SK-MEL-5 (cell line): ENCODE data around the gene FAM193A. TPM values are rescaled to one million over a fixed set of nuclear protein-coding genes. Genes with fewer than 3 reads are reported as not detected.
"Not testable (repeated sequence)": the region's sequence is repeated elsewhere in the genome, so short reads cannot be mapped to it uniquely, and the experiment has no call there.

Experiments used
- DNase-seq: peaks from one replicate; pipeline ENCODE4 v3.0.0-alpha.2; 2016; ENCODE audit warnings: low read depth, low spot score
- in situ Hi-C: cut with HindIII; loops from 2 replicates; pipeline ENCODE4 v1.10.0; 2016; ENCODE audit warnings: low sequenced_read_pairs, high pct_unique_total_duplicates, low pct_unique_long_range_greater_than_20kb
- total RNA-seq: library from RNA; depleted of rRNA; stranded (reverse); fragments of >200 nt; shearing (Covaris generic); gene quantifications from 2 replicates; pipeline ENCODE4 v1.2.3, GENCODE V29; 2014

The FAM193A gene
- total RNA-seq, 1 experiment from 2014 or later, result 6.3 TPM

DNA sequence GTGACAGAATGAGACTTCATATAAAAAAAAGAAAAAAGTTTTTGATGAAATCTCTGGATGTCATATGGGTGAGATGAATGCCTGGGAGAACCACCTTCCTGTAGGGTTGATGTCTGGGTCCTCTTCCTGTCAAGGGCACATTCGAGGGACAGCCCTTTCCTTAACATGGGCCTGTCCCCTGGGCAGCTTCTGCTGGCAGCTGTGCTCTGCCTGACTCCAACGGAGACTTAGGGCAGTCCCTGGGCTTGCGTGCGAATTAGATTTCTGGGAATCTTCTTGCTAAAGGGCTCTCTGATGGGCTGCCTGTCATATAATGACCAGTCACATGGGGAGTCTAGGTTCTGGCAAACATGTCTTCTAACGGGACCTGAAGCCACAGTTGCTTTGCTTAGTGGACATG, 179.0 kb downstream of the FAM193A start:
- DNase-seq, result no peak
- in situ Hi-C loops, result no loop called here

DNA sequence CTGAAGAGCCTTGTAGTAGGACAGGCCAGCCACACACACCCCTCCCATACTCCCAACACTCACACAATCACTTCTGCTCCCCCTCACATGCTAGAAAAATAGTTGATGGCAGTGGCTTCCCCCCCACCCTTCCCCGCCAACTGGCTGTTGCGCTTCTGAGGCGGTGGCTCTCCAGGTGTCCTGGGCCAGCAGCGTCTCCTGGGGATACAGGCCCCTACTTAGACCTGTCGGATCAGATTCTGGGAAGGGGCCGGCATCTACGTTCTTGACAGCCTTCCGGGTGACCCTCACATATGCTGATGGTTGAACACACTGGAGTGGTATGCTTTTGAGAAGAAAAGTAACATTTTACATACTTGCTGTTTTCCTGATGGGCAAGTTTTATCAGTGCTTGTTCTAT, 179.8 kb downstream of the FAM193A start:
- no peak for DNase-seq
- in situ Hi-C loops, result no loop called here

DNA sequence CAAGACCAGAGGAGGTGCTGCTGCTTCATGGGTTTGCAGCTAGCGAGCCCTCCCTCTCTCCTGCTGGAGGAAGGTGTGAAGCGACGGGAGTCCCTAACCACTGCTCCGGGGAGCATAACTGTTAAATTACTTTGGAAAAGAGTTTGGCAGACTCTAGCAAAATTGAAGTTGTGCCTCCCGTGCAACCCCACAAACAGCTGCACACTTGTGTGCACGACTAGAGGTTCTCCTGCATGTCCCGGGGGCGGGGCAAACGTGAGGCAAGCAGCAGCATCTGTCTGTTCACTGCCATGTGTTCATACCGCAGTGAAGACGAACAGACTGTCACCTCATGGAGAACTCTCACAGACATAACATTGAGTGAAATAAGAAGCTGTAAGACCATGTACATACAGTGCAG, 185.1 kb downstream of the FAM193A start:
- DNase-seq, result no peak
- in situ Hi-C loops, result no loop called here

DNA sequence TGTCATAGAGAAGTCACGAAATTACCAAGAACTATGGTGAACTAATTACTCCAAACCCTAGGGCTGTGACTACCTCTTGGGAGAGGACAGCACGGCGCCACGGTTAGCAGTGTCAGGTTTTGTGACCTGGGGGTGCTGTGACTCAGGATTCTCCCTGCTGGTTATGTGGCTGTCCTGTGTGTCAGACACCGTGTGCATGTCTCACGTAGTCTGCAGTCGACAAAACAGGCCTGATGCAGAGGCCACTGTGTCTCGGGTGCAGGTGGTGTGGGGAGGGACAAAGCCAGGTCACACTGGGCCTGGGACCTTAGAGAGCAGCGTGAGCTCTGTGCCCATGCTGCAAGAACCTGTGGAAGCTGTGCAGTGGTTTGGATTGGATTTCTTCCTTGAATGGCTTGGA, 185.6 kb downstream of the FAM193A start:
- no peak for DNase-seq
- in situ Hi-C loops, result no loop called here

GRCh38 chr4:2723751-2724150, 187.3 kb downstream of the FAM193A start:
- in situ Hi-C loops, result no loop called here
- no peak for DNase-seq

DNA sequence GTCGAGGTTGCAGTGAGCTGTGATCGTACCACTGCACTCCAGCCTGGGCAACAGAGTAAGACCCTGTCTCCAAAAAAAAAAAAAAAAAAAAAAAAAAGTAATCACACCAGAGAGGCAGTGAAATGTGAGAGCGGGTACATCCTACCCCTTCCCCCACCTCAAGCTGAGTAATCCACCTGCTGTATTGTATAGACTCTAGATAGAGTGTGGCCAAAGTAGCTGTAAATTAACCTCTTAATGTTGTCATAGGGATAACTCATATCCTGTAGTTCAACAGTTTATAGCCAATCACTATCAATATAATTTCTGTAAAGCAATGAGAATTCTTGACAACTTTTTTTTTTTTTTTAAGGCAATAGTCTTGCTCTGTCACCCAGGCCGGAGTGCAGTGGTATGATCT, 188.9 kb downstream of the FAM193A start:
- in situ Hi-C loops, result no loop called here
- no peak for DNase-seq

GRCh38 chr4:2726881-2727280, 190.4 kb downstream of the FAM193A start:
- in situ Hi-C loops, DNase-seq: not testable (repeated sequence)

GRCh38 chr4:2728221-2728620, 191.8 kb downstream of the FAM193A start:
- DNase-seq, result no peak
- in situ Hi-C loops, result no loop called here

DNA sequence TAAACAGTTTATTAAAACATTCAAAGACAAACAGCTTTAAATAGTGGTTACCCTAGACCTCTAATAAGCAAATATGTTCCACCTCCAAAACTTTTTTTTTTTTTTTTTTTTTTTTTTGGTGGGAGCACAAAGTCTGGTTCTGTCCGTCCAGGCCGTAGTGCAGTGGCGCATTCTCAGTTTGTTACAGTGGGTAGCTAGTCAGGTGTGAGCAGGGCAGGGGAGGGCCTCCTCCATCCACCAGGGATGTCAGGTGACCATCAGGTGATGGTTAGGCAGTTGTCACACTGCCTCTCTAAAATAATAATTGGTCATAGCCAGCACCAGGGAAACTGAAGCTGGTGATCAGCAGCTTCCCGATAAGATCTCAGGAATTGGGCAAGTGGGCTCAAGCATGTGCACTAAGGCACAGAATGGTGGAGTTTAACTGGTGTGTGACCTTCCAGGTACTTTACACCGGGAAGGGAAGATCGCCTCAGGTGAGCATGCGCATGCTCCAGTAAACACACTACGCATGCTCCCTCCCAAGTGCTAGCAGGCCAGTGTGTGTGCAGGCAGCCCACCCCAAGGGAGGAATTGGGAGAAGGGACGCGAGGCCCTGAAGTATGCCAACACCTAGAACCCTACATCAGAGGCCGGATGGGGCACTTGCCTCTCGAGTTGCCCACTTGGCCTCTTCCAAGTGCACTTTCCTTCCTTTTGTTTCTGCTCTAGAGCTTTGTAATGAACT, 192.5 kb downstream of the FAM193A start:
- DNase-seq, result no peak
- in situ Hi-C loops, result no loop called here

- DNase-seq, result no peak
- in situ Hi-C loops, result no loop called here
Measured at GRCh38 chr4:2729533-2729875, 193.1 kb downstream of the FAM193A start.

- in situ Hi-C loops, result no loop called here
- no peak for DNase-seq
Measured at GRCh38 chr4:2731907-2732317, 195.5 kb downstream of the FAM193A start.

- in situ Hi-C loops, result no loop called here
- DNase-seq, result no peak
Measured at GRCh38 chr4:2732526-2732925, 196.1 kb downstream of the FAM193A start.

GRCh38 chr4:2733001-2733843, 196.8 kb downstream of the FAM193A start:
- DNase-seq, result no peak
- in situ Hi-C loops, result no loop called here

DNA sequence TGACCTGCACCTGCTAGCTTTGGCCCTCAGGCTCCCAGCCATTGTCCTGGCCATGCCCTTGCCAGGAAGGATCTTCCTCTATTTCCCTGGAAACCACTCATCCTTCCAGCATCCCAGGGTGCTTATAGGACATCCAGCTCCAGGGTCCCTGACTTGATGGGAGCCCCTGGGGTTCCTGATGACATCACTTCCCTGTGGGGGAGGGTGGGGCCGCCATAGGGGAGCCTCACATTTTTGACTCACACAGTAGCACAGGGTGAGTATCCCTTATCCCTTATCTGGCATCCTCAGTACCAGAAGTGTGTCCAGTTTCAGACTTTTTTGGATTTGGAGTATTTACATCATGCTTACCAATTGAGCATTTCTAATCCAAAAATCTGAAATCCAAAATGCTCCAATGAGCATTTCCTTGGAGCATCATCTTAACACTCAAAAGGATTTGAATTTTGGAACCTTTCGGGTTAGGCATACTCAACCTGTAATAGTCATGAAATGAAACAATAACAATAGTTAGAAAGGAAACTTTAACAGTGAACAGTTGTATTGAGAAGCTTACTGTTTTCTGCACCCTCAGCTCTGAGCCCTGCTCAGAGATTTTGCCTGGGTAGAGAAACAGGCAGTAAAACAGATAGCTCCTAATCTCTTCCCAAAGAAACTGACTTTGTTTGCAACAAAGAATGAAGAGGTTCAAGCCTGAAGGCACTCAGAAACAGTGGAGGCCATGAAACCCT, 197.6 kb downstream of the FAM193A start:
- DNase-seq, result no peak
- in situ Hi-C loops, result no loop called here

DNA sequence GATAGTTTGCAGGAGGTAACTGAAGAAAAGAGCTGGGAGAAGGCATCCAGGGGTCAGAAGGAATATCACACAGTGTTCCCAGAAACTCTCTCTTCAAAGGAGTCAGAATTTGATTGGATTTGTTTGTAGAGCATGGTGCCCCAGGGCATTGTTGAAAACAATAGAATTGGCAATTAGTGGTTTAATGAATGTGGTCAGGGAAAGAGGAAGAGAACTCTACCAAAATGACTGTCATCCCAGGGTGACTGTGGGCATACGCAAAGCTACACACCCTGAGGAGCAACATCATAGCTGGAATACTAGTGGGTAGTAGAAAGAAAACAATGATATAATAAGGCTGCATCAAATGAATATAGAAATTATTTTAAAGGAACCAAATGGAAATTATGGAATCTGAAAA, 198.2 kb downstream of the FAM193A start:
- DNase-seq, result no peak
- in situ Hi-C loops, result no loop called here

GRCh38 chr4:2735869-2736268, 199.4 kb downstream of the FAM193A start:
- in situ Hi-C loops, result no loop called here
- DNase-seq, result no peak

- in situ Hi-C loops, DNase-seq: not testable (repeated sequence)
Measured at GRCh38 chr4:2738296-2738695, 201.8 kb downstream of the FAM193A start.

DNA sequence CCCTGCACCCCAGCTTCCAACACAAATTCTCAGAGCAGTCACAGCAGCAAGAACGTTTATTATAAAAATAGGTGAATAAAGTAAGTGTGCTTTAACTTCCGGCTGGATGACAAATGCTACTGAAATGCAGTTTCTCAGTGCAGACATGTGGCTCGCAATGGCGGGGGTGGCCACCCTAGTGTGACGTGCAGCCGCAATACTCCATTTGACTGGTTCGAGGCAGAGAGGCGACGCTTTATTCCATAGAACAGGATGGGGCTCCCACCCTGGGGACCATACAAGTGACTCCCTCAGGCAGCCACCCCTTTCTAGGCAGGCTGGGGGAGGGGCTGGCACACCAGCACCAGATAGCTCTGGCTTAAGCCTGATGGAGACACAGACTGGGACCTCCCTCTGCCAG, 205.2 kb downstream of the FAM193A start:
- in situ Hi-C loops, result no loop called here
- DNase-seq, result no peak
